ENCODE data around the gene IL5RA. TPM values are rescaled to one million over a fixed set of nuclear protein-coding genes. Genes with fewer than 3 reads are reported as not detected.

IL5RA gene
- not detected for total RNA-seq

- ATAC-seq, result no peak
Measured at GRCh38 chr3:3110299-3110630, at the start of gene IL5RA. Gene IL5RA, minus strand, starts transcription at chr3:3110374. Its CDS starts 5,390 bp downstream, at chr3:3104984.

DNA sequence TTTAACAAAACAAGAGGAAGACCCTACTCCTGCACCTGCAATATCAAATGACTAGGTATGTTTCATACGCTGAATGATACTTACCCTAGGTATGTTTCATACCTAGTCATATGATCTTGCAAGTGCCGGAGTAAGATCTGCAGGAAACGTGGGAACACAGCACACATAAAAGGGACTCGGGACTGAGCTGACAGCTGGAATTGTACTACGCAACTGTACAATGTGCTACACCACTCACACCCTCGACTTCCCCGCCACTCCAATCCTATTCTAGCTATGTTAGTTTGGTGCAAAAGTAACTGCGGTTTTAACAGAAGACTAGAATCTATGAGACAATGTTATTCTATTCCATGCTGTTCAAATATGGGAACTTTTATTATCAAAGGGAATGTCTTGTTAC lies 47.3 kb upstream of the IL5RA start:
- no peak for ATAC-seq

DNA sequence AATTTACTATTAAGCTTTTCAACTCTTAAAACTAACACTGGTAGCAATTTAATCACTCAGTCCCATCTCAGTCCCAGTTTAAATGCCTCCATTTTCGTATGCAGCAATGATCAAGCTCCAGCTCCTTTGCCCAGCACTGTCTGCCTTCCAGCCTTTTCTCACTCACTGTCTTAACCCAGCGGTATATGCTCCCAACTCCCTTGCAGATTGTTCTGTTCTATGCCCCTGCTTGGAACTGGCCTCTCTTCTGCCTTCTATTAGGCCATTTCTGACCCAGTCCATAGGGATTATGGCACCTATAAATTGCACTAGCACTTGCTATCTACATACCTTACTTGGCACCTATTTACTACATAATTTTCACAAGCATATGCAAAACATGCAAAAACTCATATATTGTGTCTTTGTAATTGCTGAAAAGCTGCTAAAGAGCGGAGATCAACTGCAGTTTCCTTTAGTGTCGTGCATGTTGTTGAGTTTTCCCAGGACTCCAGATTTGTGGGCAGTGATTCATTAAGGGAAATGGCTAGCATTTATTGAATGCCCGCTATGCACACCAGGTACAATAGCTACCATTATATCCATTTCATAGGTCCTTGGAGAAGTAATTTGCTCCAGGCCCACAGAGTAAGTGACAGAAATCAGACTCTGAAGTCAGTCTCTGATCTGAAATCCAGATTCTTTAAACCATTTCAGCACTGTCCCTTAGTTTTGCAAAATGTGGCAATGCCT lies 44.9 kb upstream of the IL5RA start:
- ATAC-seq, result no peak

DNA sequence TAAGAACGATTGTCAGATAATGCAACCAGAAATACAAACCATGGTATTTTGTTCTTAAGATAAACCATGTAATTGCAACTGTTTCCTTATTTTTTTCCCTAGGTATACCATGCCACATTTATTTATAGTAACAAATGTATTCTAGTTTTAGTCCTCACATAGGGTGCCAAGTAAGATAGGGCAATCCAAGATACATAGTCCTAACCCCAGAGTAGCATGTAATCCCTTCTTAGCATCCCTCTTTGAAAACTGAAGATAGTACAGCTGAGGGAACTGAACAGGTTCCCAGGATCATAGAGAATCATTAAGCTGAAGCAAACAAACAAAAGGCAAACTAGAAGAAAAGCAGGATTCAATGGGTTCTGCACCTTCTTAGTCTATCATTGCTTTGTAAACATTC lies 41.3 kb upstream of the IL5RA start:
- no peak for ATAC-seq

DNA sequence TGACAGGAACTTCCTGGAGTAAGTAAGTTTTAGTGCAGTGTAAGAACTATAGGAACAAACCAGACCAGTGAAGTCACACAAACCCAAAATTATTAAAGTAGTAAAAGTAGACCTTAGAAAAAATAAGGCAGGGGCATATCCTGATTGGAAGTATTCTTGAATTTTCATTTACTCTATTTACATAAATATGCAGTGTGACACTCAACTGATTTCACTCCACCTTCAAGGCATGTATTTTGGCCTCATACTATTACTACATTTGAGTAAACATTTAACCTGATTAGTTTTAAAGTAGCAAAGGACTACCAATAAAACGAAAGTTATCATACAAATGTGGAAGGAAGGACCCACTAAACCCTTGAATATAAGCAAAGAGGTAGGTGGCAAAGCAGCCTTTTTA lies 39.4 kb upstream of the IL5RA start:
- no peak for ATAC-seq

GRCh38 chr3:3145831-3146230 lies 35.7 kb upstream of the IL5RA start:
- ATAC-seq, result no peak

- ATAC-seq, result no peak
Measured at GRCh38 chr3:3141939-3142338, 31.8 kb upstream of the IL5RA start.

- no peak for ATAC-seq
Measured at GRCh38 chr3:3137526-3137925, 27.4 kb upstream of the IL5RA start.

DNA sequence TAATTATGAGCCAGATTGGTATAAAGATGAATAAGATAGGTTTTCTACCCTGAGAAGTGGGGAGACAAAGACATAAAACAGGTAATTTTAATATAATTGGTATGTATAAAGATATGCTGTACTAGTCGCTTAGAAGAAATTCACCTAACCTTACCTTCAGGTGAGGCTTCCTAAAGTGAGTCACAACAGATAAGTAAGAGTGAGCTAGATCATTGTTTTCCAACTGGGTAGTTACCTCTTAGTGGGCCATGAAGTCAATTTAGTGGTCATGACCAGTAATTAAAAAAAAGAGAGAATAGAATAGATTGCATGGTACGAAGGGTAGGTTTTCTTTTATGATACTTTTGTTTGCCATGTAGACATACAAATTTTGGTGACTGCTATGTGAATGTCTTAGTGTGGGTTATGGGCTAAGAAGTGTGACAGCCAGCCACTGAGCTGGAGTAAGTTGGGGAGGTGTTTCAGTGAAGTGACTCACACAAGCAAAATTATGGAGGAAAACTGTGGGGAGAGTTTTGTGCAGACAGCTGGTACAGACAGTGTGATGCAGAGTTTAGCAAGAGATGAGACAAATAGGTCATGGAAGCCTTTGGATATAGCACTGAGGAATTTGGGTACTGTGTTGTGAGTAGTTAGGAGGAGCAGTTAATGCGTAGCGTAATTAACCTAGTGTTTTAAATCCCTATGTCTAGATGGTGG lies 24.7 kb upstream of the IL5RA start:
- no peak for ATAC-seq

- no peak for ATAC-seq
Measured at GRCh38 chr3:3133500-3133899, 23.3 kb upstream of the IL5RA start.

GRCh38 chr3:3129579-3129978 lies 19.4 kb upstream of the IL5RA start:
- no peak for ATAC-seq

GRCh38 chr3:3127432-3128010 lies 17.3 kb upstream of the IL5RA start:
- peak; percentile 51 for ATAC-seq

DNA sequence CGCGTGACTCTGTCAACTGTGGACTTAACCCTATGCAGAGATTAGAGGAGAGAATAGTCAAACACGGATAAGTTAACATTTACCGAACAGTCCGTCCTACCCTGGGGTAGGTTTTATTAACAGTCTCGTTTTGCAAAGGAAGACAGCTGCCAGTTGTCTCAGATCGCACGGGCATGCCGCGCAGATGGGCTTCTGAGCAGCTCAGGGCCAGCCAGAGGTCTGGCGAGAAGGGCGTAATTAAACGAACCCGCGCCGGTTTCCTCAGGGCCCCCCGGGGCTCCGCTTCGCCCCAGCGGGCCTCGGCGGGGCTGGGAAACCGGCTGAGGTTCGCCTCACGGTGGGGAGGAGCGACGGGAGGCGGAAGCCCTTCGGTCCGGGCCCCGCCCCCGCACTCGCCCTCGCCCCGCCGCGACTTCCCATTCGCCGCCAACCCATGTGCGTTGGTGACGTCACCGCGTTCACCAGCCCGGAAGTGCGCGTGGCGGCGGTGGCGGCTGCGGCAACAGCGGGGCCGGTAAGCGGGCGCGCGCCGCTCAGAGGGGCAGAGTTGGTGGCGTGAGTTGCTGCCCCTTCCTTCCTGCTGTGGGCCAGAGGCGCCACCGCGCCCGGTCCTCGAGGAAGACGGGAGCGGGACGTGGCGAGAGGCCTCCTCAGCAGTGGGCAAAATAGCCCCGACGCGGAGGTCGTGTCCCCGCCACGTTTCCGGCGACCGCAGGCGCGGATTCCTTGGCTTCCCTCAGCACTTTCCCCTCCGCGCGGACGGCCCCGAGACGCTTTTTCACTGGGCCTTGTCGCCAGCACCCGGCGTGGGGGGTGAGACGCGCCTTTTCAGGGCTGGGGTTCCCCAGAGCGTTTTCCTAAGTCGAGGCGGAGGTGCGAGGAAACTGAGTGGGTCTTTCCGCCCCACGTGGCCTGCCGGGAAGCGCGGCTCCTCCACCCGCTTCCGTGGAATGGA lies 16.6 kb upstream of the IL5RA start, which contains the start of gene TRNT1:
TRNT1 (plus strand) TSS at position 464 of the 955 bp plus-strand sequence. CDS start 2,101 bp downstream, outside the sequence.
- peak; percentile 100 for ATAC-seq

DNA sequence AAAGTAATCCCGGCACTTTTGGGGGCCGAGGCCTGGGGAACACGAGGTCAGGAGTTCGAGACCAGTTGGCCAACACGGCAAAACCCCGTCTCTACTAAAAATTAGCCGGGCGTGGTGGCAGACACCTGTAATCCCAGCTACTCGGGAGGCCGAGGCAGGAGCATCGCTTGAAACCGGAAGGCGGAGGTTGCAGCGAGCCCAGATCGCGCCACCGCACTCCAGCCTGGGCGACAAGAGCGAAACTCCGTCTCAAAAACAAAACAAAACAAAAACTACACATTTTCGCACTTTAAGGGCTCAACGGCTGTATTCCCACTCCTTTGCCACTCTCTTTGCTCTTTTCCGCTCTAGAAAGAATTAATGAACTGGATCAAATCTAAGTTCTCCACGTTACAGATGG lies 15.8 kb upstream of the IL5RA start:
- ATAC-seq, result no peak

- no peak for ATAC-seq
Measured at GRCh38 chr3:3119393-3119851, 9.2 kb upstream of the IL5RA start.

DNA sequence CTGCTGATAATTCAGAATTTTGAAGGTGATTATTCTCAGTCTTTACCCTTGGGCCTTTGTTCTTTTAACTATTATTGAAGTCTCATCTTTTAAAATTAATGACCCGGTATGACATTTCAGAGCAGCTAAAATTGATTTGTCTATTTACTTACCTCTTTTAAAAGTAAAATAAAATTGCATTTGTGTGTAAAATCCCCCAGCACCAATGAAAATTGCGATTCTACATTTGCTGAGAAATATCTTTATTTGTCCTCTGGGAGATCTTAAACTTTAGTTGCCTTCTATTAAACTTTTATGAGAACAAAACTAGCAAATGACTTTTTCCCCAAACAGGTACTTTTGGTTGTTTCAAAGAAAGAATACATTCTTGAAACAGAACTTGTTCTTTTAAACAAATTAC lies 7.5 kb upstream of the IL5RA start:
- ATAC-seq, result no peak

DNA sequence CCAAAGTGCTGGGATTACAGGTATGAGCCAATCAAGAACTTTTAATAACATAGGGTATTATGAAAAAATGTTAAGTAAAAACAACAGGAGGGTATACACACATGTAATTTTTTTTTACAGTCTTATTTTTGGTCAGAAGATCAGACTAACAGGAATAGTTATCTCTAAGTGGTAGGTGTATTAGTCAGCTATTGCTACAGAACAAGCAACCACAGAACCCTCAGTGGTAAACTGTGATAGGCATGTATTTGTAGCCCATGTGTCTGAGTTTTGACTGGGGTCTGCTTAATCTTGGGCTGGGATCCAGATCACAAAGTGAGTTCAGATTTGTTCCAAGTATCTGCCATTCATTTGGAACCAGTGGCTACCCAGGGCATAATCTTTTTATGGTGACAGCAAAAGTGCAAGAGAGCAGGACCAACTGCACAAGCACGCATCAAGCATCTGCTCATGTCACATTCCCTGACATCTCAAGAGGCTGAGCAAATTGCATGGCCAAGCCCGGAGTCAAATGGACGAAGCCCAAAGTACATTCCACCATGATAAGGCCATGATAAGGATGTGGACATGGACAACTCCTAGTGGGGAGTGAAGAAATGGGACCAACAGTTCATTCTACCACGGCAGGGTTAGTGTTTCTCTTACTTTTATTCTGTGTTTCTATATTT lies 3.0 kb upstream of the IL5RA start:
- no peak for ATAC-seq

GRCh38 chr3:3110749-3111361 lies 681 bp upstream of the IL5RA start:
- no peak for ATAC-seq

DNA sequence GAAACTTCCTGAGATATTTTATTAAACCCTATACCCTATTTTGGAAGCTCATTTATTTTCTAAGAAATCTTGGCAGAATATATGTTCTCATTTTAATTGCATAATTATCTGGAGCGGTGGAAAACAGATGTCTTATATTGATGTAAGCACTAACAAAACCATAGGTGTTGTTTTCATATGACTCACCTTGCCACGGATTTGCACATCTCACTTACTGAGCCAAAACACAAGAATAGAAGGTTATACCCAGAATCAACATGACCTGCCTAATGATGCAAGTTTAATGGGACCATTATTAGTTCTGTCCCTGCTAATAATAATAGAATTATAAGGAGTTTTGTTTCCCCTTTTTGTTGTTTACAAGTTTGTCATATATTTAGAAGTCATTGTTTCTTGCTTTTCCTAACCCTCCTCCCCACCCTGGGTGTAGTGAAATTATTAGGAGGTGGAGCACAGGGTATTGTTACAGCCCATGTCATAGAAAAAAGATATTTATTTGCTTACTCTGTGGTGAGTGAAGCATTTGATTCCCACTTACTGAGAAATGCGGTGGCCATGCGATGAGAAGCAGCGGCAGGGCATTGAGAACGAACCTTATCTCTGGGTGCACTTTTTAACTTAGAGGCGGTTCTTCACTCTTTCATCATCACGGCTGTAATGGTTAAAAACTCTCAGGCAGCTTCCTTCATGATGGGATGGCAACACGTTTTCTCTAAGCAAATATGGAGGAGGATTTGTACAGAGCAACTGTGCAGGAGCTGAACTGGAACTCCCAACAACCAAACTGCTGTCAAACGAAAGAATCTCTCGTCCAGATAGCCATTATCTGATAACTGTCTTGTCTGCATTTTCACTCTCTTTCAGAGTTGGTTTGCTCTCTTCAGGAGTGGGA lies 521 bp downstream of the IL5RA start:
- no peak for ATAC-seq

- no peak for ATAC-seq
Measured at GRCh38 chr3:3107858-3108257, 2.3 kb downstream of the IL5RA start.

GRCh38 chr3:3107181-3107580 lies 3.0 kb downstream of the IL5RA start:
- ATAC-seq, result no peak

All from esophagus mucosa (tissue), 1 donor.